H9 (cell line): ENCODE measurements around the gene PKNOX2. TPM values are rescaled to one million over a fixed set of nuclear protein-coding genes. Genes with fewer than 3 reads are reported as not detected.

Experiments used
- DNase-seq: peaks from one replicate; pipeline ENCODE4 v3.0.0-alpha.2; 2017
- H2AFZ ChIP-seq: one replicate; pipeline ENCODE4 v1.6.1; 2013; ENCODE audit warnings: mild to moderate bottlenecking, low read length, control low read depth, moderate library complexity
- H2AK5ac ChIP-seq: 2 replicates; pipeline ENCODE4 v1.6.1; 2013; ENCODE audit warnings: low read length, control low read depth, mixed read lengths; ENCODE audit not compliant: insufficient read length
- H2BK120ac ChIP-seq: one replicate; pipeline ENCODE4 v1.6.1; 2013; ENCODE audit warnings: low read depth, mild to moderate bottlenecking, low read length, control low read depth, inconsistent platforms; ENCODE audit not compliant: poor library complexity, severe bottlenecking
- H2BK12ac ChIP-seq: 2 replicates; pipeline ENCODE4 v1.6.1; 2013; ENCODE audit warnings: low read length, control low read depth, mixed read lengths, low read depth; ENCODE audit not compliant: insufficient read length
- H2BK15ac ChIP-seq: 2 replicates; pipeline ENCODE4 v1.6.1; 2013; ENCODE audit warnings: low read depth, low read length, control low read depth
- H2BK20ac ChIP-seq: one replicate; pipeline ENCODE4 v1.6.1; 2013; ENCODE audit warnings: low read depth, mild to moderate bottlenecking, low read length, control low read depth, inconsistent platforms; ENCODE audit not compliant: poor library complexity, severe bottlenecking
- H2BK5ac ChIP-seq: 2 replicates; pipeline ENCODE4 v1.6.1; 2013; ENCODE audit warnings: low read length, control low read depth, mixed read lengths; ENCODE audit not compliant: insufficient read length
- H3K14ac ChIP-seq: 2 replicates; pipeline ENCODE4 v1.6.1; 2013; ENCODE audit warnings: low read length, control low read depth; ENCODE audit not compliant: insufficient read depth
- H3K18ac ChIP-seq: 2 replicates; pipeline ENCODE4 v1.6.1; 2013; ENCODE audit warnings: low read depth, mild to moderate bottlenecking, mixed read lengths, low read length, control low read depth; ENCODE audit not compliant: insufficient read length
- H3K23ac ChIP-seq: 2 replicates; pipeline ENCODE4 v1.6.1; 2013; ENCODE audit warnings: low read length, control low read depth, mixed read lengths, low read depth; ENCODE audit not compliant: insufficient read length
- H3K23me2 ChIP-seq: 2 replicates; pipeline ENCODE4 v1.6.1; 2013; ENCODE audit warnings: low read depth, mild to moderate bottlenecking, mixed read lengths, low read length, control low read depth; ENCODE audit not compliant: insufficient read length, poor library complexity, severe bottlenecking
- H3K27ac ChIP-seq: 2 replicates; pipeline ENCODE4 v1.5.1; 2013; ENCODE audit warnings: low read length, control low read depth, mixed read lengths, low read depth; ENCODE audit not compliant: insufficient read length
- H3K27me3 ChIP-seq: 2 replicates; pipeline ENCODE4 v1.6.1; 2013; ENCODE audit warnings: low read length, control low read depth, inconsistent platforms; ENCODE audit not compliant: insufficient read depth
- H3K4ac ChIP-seq: 2 replicates; pipeline ENCODE4 v1.6.1; 2013; ENCODE audit warnings: low read depth, mild to moderate bottlenecking, control low read depth, inconsistent platforms, low read length, moderate library complexity
- H3K4me1 ChIP-seq: 2 replicates; pipeline ENCODE4 v1.6.1; 2013; ENCODE audit warnings: low read length, control low read depth, inconsistent platforms; ENCODE audit not compliant: insufficient read depth
- H3K4me2 ChIP-seq: 2 replicates; pipeline ENCODE4 v1.6.1; 2013; ENCODE audit warnings: low read length, control low read depth, mixed read lengths; ENCODE audit not compliant: insufficient read length, insufficient read depth
- H3K56ac ChIP-seq: 2 replicates; pipeline ENCODE4 v1.6.1; 2013; ENCODE audit warnings: low read depth, mild to moderate bottlenecking, mixed read lengths, low read length, control low read depth; ENCODE audit not compliant: insufficient read length
- H3K79me1 ChIP-seq: 2 replicates; pipeline ENCODE4 v1.6.1; 2013; ENCODE audit warnings: low read depth, mild to moderate bottlenecking, moderate library complexity, low read length, control low read depth, inconsistent platforms; ENCODE audit not compliant: insufficient read depth, poor library complexity, severe bottlenecking
- H3K79me2 ChIP-seq: 2 replicates; pipeline ENCODE4 v1.6.1; 2013; ENCODE audit warnings: low read length, control low read depth, inconsistent platforms; ENCODE audit not compliant: insufficient read depth
- H3K9ac ChIP-seq: 2 replicates; pipeline ENCODE4 v1.6.1; 2013; ENCODE audit warnings: low read length, control low read depth, mixed read lengths; ENCODE audit not compliant: insufficient read length; ENCODE audit errors: extremely low read depth
- H3K9me3 ChIP-seq: one replicate; pipeline ENCODE4 v1.6.1; 2013; ENCODE audit warnings: low read depth, low read length, inconsistent platforms; ENCODE audit not compliant: control insufficient read depth
- H3T11ph ChIP-seq: one replicate; pipeline ENCODE4 v1.6.1; 2013; ENCODE audit warnings: mild to moderate bottlenecking, low read length, control low read depth, inconsistent platforms
- H4K20me1 ChIP-seq: one replicate; pipeline ENCODE4 v1.6.1; 2013; ENCODE audit not compliant: control insufficient read depth, insufficient read length, insufficient read depth
- H4K5ac ChIP-seq: 2 replicates; pipeline ENCODE4 v1.6.1; 2013; ENCODE audit warnings: low read depth, mild to moderate bottlenecking, mixed read lengths, low read length, control low read depth; ENCODE audit not compliant: insufficient read length
- H4K8ac ChIP-seq: replicated peaks from 2 replicates; pipeline ENCODE4 v1.6.1; 2013; ENCODE audit warnings: low read length, control low read depth, mixed read lengths, low read depth; ENCODE audit not compliant: insufficient read length
- H4K91ac ChIP-seq: 2 replicates; pipeline ENCODE4 v1.6.1; 2013; ENCODE audit warnings: low read depth, mild to moderate bottlenecking, moderate library complexity, mixed read lengths, low read length, control low read depth; ENCODE audit not compliant: insufficient read length
- H3K27ac Mint-ChIP-seq, 3 experiments: 2 replicates in 2 of 3; 3 replicates in 1 of 3; pipeline ENCODE4 v1.8.0; 2020 to 2021; ENCODE audit warnings: mixed read lengths in 3 of 3, mild to moderate bottlenecking in 1 of 3, moderate library complexity in 1 of 3
- H3K27me3 Mint-ChIP-seq: 2 replicates; pipeline ENCODE4 v1.8.0; 2021; ENCODE audit warnings: low read depth, mild to moderate bottlenecking, moderate library complexity, mixed read lengths
- H3K36me3 Mint-ChIP-seq, 3 experiments: 2 replicates in 2 of 3; 3 replicates in 1 of 3; pipeline ENCODE4 v1.8.0; 2020 to 2021; ENCODE audit warnings: low read depth in 3 of 3, mixed read lengths in 3 of 3; ENCODE audit not compliant: insufficient read depth in 1 of 3
- H3K4me1 Mint-ChIP-seq, 2 experiments: 2 replicates each; pipeline ENCODE4 v1.8.0; 2020; ENCODE audit warnings: mixed read lengths in 2 of 2
- H3K4me3 Mint-ChIP-seq, 2 experiments: 2 replicates in 1 of 2; 3 replicates in 1 of 2; pipeline ENCODE4 v1.8.0; 2020 to 2021; ENCODE audit warnings: mild to moderate bottlenecking in 2 of 2, mixed read lengths in 2 of 2, moderate library complexity in 1 of 2
- H3K9me3 Mint-ChIP-seq, 2 experiments: 2 replicates in 1 of 2; 3 replicates in 1 of 2; pipeline ENCODE4 v1.8.0; 2020; ENCODE audit warnings: mild to moderate bottlenecking in 2 of 2, mixed read lengths in 2 of 2, moderate library complexity in 1 of 2
- WGBS: extraction: QIAGEN DNeasy Blood & Tissue Kit; methylation state at CpG from one replicate; pipeline ENCODE4 v1.1.7; 2013; ENCODE audit warnings: missing lambda C conversion rate, low lambda C conversion rate, mixed read lengths; ENCODE audit not compliant: insufficient read length; ENCODE audit errors: extremely low coverage; 5-methylcytosine and 5-hydroxymethylcytosine counted together
- total RNA-seq: library from RNA; stranded (reverse); gene quantifications from 2 replicates; pipeline ENCODE4 v1.2.1, GENCODE V29; 2021
- TF ChIP-seq, protein P1 (sequence below): fragments of 200-600 bp; sonication (generic); conservative IDR thresholded peaks from 3 replicates; pipeline ENCODE4 v1.8.0; 2021; ENCODE audit warnings: antibody characterized with exemption, mild to moderate bottlenecking

Gene PKNOX2
- total RNA-seq, 1 experiment from 2014 or later = 1.3 TPM

DNA sequence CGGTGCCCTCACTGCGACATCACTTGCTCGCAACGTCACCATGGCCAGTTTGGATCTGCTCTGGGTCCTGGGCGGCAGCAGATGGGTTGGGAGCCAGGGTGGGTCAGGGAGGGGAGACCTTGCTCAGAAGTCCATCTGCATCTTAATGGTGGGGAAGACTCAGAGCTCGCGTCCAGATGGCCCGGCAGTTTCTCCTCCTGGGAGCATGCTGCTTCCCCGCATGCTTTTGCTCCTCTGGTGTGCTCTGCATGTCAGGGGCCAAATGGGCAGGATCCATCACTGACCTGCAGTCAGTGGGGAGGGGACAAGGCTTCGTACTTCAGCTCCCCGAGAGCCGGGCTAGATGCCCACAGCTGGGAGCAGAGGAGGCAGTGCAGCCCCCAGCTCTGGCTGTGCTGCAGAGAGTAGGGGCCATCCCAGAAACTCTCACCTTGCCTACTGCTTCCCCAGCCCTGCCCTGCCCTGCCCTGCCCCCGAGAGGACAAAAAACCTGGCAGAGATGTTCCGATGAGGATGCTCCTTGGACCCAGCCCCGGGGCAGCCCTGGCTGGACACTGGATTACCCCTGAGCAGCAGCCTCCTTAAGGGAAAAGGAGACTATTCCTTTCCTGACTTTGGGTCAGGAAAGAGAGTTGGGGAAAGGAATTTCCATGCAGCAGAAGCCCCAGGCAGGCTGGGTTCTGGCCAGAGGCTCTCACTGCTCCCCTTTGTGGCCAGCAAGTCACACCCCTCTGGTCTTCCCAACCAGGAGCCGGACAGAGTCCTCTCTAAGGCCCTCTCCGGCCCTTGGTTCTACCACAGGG is 149.9 kb downstream of the PKNOX2 start:
- no peak overlapping the region; a peak in 1 of 7 replicates for H3K27ac Mint-ChIP-seq
- no peaks in the 10 kb centered on the region; the same call in 1 of the 2 replicates for H3K27me3 ChIP-seq
- H3K79me2 ChIP-seq = no peaks in the 10 kb centered on the region
- H2BK20ac ChIP-seq = no peak overlapping the region
- no peak overlapping the region for H3K18ac ChIP-seq
- no peak overlapping the region for H2AFZ ChIP-seq
- H3K36me3 Mint-ChIP-seq = peaks cover 0 to 16% (median 8%) of the 10 kb centered on the region in 3 experiments; a peak in 5 of 7 replicates
- H3K14ac ChIP-seq = 0 out of 2 replicates have a peak overlapping the region, but pooled peaks have one; percentile 5
- no peak overlapping the region for H2BK120ac ChIP-seq
- H2BK15ac ChIP-seq = no peak overlapping the region; the same call in 1 of the 2 replicates
- no CpG with 5 or more reads among the region's 17 CpGs for WGBS
- H3K56ac ChIP-seq = no peak overlapping the region
- H3K23me2 ChIP-seq = no peaks in the 10 kb centered on the region
- H3K9me3 Mint-ChIP-seq = peaks cover 6 to 9% of the 10 kb centered on the region in 2 experiments
- H3K27ac ChIP-seq = no peak overlapping the region
- peak overlapping the region in 1 of 2 experiments; percentile 9; a peak in 1 of 5 replicates for H3K4me3 Mint-ChIP-seq
- no peak overlapping the region for H3K23ac ChIP-seq
- H3K27me3 Mint-ChIP-seq = peaks cover 6% of the 10 kb centered on the region
- H4K8ac ChIP-seq = no peak overlapping the region
- H3T11ph ChIP-seq = no peak overlapping the region
- TF ChIP-seq, protein P1, sequence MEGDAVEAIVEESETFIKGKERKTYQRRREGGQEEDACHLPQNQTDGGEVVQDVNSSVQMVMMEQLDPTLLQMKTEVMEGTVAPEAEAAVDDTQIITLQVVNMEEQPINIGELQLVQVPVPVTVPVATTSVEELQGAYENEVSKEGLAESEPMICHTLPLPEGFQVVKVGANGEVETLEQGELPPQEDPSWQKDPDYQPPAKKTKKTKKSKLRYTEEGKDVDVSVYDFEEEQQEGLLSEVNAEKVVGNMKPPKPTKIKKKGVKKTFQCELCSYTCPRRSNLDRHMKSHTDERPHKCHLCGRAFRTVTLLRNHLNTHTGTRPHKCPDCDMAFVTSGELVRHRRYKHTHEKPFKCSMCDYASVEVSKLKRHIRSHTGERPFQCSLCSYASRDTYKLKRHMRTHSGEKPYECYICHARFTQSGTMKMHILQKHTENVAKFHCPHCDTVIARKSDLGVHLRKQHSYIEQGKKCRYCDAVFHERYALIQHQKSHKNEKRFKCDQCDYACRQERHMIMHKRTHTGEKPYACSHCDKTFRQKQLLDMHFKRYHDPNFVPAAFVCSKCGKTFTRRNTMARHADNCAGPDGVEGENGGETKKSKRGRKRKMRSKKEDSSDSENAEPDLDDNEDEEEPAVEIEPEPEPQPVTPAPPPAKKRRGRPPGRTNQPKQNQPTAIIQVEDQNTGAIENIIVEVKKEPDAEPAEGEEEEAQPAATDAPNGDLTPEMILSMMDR = no peak
- no peak overlapping the region for H3K4me2 ChIP-seq
- H4K20me1 ChIP-seq = no peaks in the 10 kb centered on the region
- no peak overlapping the region for H3K9ac ChIP-seq
- peaks cover 41 to 46% of the 10 kb centered on the region in 2 experiments for H3K4me1 Mint-ChIP-seq
- no peak overlapping the region for H2BK5ac ChIP-seq
- H2AK5ac ChIP-seq = no peak overlapping the region
- no peak overlapping the region for H4K91ac ChIP-seq
- no peak overlapping the region for H3K4ac ChIP-seq
- no peak overlapping the region for H2BK12ac ChIP-seq
- H4K5ac ChIP-seq = no peak overlapping the region
- H3K9me3 ChIP-seq = no peaks in the 10 kb centered on the region
- H3K79me1 ChIP-seq = no peaks in the 10 kb centered on the region
- peaks cover 3% of the 10 kb centered on the region; the same call in 1 of the 2 replicates for H3K4me1 ChIP-seq
- DNase-seq = no peak
